Activated naive CD4-positive, alpha-beta T cell (primary cell): ENCODE results near the gene CIAO1.
"Not testable (repeated sequence)": the region's sequence is repeated elsewhere in the genome, so short reads cannot be mapped to it uniquely, and the experiment has no call there.

Experiments used
- DNase-seq, 4 experiments: peaks; one replicate each; lab custom pipeline; 2025; lab: John Stamatoyannopoulos, UW

The CIAO1 gene

DNA sequence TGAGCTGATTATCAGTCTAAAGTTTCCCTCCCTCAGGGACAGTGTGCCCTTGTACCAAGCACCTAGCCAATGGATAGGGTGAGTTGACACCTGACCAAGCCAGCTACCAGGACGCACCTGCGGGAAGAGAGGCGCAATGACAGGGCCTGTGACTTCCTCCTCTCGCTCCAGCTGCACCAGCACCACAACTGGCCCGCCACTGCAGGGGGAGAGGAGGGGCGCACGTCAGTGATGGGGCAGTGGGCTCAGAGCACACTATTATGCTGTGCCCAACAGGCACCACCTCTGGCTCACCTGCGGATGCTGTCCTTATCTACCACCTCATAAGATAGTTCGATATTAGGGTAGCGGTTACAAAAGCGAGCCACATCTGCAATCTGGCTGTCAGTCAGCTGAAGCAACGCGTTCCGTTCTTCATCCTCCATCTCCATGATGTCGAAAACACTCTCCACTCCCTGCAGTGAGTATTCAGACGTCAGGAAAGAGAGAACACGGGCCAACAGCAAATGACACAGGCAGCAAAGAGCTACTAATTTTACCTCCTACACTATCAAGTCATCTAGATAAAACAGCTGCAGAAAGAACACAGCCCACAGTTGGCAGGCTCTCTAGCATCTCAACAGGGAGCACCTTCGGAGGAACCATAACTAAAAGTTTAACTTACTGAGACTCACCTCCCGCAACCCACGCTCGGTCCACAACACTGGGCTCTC lies 10.9 kb downstream of the CIAO1 start:
- DNase-seq, result no peak

DNA sequence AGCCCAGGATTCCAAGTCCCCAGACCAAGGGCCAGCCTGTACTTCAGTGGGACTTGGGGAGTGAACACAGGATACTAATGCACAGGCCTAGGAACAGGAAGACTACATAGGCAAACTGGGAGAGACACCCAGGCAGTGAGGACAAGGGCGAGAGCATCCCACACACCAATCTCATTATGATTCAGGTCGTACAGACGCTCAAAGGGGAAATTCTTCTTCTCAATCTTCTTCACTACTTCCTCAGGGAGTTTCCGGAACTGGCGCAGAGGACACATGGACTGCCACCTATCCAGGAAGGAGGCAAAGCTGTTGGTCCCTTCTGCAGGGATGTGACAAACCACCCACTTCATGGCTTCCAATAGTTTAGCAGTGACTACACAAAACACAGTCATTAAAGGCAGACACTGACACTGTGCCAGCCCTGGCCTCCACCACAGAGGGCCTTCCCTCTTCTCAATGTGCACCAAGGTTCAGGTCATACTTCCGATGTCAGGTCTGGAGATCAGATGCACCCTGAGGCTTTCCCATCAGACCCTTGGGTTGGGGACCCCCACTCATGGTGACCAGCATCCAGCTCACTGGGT lies 21.3 kb downstream of the CIAO1 start:
- no peak for DNase-seq

DNA sequence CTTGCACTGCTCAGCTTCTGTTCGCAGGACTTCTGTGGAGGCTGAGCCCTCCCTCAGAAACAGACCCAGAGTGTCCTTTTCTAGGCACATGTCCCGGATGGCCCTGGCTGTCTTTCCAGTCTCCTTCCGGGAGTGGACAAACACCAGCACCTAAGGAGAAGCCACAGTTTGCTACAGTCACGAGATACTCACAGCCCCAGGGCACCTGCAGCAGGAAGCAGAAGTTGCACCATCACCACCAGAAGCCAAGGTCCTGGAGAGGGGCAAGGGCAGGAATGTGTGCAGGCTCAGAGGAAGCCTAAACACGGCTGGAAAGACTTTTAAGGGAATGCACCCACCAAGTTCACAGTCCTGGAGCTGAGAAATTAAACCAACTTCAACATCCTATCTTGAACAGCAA lies 25.7 kb downstream of the CIAO1 start:
- DNase-seq, result no peak

GRCh38 chr2:96294271-96294670 lies 28.2 kb downstream of the CIAO1 start:
- DNase-seq, result not testable (repeated sequence)

GRCh38 chr2:96296925-96297324 lies 30.9 kb downstream of the CIAO1 start:
- no peak for DNase-seq

DNA sequence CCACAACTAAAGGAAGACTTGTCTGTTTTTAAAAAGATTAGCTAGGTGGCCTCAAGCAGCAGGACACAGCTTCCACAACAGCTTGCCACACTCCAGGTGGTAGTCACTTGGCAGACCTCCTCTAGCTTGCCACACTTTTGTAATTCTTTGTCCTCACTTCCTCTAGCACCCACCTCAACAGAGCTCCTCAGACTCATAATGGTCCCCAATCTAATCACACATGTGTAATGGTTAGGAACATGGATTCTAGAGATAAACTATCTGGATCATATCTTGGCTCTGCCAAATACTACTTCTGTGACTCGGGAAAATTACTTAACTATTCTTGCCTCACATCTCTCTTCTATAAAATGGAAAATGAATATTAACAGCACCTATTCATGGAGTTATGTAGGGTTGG lies 35.8 kb downstream of the CIAO1 start:
- DNase-seq, result no peak

GRCh38 chr2:96304606-96305005 lies 38.6 kb downstream of the CIAO1 start:
- no peak for DNase-seq

DNA sequence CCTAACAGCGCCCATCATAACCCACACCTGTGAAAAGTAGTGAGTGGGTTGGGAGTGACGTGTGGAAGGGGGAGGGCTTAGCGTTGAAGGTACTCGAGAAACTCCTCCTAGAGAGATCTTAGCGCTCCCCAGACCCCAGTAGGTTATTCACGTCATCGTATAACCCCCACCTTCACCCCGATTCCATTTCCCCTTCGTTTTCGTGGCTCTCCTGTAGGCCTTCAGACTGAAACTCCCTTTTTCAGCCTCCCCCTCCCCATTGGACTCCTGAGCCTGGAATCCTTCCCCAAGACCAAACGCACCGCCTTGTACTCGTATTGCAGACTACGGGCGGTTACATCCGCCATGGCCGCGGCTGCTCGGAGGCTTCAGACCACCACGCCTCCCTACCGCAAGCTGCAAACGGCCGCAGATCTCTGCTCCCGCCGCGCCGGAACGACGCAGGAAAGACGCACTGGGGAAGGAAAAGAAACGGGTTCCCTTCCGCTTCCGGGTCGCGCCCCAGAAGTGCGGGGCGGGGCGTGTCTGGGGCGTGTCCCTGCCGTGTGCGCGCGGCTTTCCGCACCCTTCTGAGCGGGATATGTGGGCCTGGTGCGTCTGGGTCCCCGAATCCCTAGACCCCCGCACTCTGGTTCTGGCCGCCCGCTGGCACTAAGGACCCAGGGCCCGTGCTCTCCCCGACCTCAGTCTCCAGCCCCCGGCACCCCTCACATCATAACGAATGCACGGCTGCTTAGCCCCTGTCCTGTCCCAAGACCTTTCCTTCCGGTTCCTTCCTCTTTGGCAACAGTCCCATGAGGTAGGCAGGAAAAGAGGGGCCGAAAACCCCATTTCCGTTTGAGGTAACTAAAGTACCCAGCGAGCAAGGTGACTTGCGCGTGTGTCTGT lies 39.3 kb downstream of the CIAO1 start, which contains the start of gene SNRNP200:
SNRNP200 (minus strand) TSS at position 456 of the 888 bp plus-strand sequence; CDS start at position 347, 109 bp downstream.
- DNase-seq, result peak; percentile 76 to 89 (median 80)

DNA sequence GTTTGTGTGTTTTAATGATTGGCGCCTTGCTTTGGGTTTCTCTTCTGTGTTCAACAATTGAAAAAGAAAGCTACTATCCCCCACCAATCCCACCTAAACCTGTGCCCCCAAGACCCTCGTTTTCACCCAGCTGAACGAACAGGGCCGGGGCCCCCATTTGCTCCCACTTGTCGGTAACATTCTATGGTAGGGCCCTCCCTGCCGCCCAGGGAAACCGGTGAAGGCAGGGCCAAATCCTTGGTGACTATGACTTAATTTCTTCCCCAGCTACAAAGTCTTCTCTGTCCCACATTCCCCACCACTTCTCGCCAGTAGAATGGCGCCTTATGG lies 39.9 kb downstream of the CIAO1 start:
- no peak for DNase-seq

- DNase-seq, result no peak
Measured at GRCh38 chr2:96306370-96306769, 40.3 kb downstream of the CIAO1 start.

GRCh38 chr2:96308248-96308647 lies 42.2 kb downstream of the CIAO1 start:
- DNase-seq, result no peak

GRCh38 chr2:96315005-96315399 lies 49.0 kb downstream of the CIAO1 start:
- no peak for DNase-seq

DNA sequence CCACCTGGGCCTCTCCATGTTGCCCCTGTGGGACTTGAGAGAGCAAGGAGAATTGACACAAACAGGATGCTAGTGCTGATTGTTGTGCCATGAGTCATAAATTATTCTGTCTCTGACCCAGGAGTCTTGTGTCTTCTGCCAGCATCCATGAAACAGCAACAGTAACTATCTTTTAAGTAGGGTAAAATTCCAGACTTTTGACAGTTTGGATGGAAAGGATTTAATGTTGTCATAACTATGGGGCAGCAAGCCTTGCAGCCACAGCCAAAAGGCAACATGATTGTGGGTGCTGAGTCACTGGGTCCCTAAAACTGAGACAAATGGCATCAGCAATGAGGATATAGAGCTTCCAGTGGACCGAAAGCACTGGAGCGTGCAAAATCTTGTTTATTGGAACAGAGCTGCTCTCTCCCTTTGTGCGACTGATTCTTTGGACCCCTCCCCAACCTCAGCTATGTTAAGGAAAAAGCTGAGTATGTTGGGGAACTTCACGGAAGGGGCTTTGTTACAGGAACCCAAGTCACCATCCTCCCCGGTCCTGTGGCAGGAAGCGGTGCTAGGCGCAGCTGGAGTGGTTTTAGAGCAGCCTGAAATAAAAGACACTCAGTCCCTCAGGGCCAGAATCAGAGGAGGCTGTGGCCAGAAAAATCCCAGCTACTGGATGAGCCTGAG lies 49.5 kb downstream of the CIAO1 start:
- no peak for DNase-seq

DNA sequence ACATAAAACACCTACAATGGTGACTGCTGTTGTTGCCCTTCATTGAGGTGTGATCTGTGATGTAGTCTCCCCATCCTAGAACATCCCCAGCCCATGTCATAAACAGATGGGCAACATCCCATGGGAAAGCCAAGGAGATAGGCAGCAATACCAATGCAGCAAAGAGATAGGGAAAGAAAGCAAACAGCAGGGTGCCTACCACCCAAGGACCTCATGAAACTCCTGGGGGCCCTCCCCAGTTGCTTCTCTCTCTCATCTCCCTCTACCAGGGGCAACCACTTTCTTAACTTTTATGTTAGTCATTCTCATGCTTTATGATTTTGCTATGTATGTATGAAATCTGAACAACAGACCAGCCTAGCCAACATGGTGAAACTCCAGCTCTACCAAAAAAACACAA lies 51.0 kb downstream of the CIAO1 start:
- DNase-seq, result no peak

GRCh38 chr2:96317584-96317997 lies 51.6 kb downstream of the CIAO1 start:
- DNase-seq, result no peak

- DNase-seq, result no peak
Measured at GRCh38 chr2:96318723-96319122, 52.7 kb downstream of the CIAO1 start.

DNA sequence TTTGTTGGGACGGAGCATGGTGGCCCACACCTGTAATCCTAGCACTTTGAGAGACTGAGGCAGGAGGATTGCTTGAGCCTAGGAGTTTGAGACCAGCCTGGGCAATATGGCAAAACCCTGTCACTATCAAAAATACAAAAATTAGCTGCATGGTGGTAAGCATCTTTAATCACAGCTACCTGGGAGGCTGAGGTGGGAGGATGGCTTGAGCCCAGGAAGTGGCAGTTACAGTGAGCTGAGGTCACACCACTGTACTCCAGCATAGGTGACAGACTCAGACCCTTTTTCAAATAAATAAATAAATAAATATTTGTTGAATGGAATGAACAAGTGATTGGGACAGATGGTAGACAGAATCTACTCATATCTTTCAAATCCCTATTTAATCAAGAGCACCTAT lies 53.4 kb downstream of the CIAO1 start:
- no peak for DNase-seq

- no peak for DNase-seq
Measured at GRCh38 chr2:96320326-96320725, 54.3 kb downstream of the CIAO1 start.

DNA sequence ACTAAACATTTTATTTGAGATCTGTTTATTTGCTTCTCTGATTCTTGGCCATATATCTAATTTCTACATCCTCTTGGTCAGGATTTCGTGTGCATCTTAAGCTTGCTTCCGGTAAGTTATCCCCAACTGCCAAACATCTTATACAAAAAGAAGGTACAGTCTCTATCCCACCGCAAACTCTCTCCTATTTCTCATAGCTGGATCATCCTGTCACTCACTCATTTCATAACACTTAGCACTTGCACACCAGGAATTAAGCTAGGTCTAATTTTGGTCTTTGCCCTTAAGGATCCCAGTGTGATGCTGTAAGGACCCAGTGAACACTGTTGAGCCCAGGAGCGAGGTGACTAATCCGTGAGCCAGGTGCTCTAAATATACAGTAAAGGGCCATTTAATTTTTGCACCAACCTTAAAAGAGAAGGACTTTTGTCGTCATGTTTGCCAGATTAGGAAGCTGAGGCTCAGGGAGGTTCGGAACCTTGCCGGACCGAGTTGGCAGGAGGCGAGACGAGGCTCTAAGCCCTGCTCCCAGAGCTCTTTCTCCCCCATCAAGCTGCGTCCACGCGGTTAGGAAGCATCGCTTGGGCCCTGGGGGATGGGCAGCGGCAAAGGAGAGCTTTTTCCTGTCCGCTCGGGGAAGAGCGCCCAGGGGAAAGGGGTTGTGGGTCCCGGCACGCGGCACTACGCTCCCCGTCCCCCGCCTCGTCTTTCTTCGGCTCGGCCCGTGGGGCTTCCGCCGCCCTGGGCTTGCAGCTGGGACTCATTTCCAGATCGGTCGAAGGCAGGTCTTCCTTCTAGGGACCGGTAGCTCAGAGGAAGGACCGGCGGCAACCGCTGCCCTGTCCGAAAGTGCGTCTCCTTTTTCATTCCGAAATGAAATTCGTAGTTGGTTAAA lies 55.0 kb downstream of the CIAO1 start:
- DNase-seq, result no peak
